NCI-H748 (cell line): ENCODE measurements around the gene UGCG.
"Not testable (repeated sequence)": the region's sequence is repeated elsewhere in the genome, so short reads cannot be mapped to it uniquely, and the experiment has no call there.

Source experiments
- DNase-seq: peaks from one replicate; lab custom pipeline; 2025; ENCODE audit not compliant: unreplicated experiment; lab: John Stamatoyannopoulos, UW

UGCG gene

GRCh38 chr9:111895996-111896941 is at the start of gene UGCG:
Gene UGCG, plus strand, starts transcription at chr9:111896814. Its CDS starts 402 bp downstream, at chr9:111897216.
- peak; percentile 94 for DNase-seq

GRCh38 chr9:111851553-111851952 is 45.1 kb upstream of the UGCG start:
- DNase-seq, result peak; percentile 29

- no peak for DNase-seq
Measured at GRCh38 chr9:111852291-111852690, 44.3 kb upstream of the UGCG start.

GRCh38 chr9:111853450-111853827 is 43.2 kb upstream of the UGCG start:
- DNase-seq, result no peak

GRCh38 chr9:111854799-111855198 is 41.8 kb upstream of the UGCG start:
- DNase-seq, result no peak

- no peak for DNase-seq
Measured at GRCh38 chr9:111857555-111858211, 38.9 kb upstream of the UGCG start.

- no peak for DNase-seq
Measured at GRCh38 chr9:111860443-111860842, 36.2 kb upstream of the UGCG start.

GRCh38 chr9:111863636-111864035 is 33.0 kb upstream of the UGCG start:
- no peak for DNase-seq

- DNase-seq, result no peak
Measured at GRCh38 chr9:111866976-111867375, 29.6 kb upstream of the UGCG start.

GRCh38 chr9:111868475-111868874 is 28.1 kb upstream of the UGCG start:
- peak; percentile 84 for DNase-seq

- DNase-seq, result no peak
Measured at GRCh38 chr9:111870774-111871498, 25.7 kb upstream of the UGCG start.

GRCh38 chr9:111871499-111871855 is 25.1 kb upstream of the UGCG start:
- no peak for DNase-seq

GRCh38 chr9:111872886-111873285 is 23.7 kb upstream of the UGCG start:
- DNase-seq, result no peak

GRCh38 chr9:111873901-111874300 is 22.7 kb upstream of the UGCG start:
- no peak for DNase-seq

GRCh38 chr9:111874500-111874899 is 22.1 kb upstream of the UGCG start:
- no peak for DNase-seq

- DNase-seq, result not testable (repeated sequence)
Measured at GRCh38 chr9:111875291-111875690, 21.3 kb upstream of the UGCG start.

GRCh38 chr9:111875691-111876090 is 20.9 kb upstream of the UGCG start:
- not testable (repeated sequence) for DNase-seq

GRCh38 chr9:111876179-111876578 is 20.4 kb upstream of the UGCG start:
- no peak for DNase-seq

GRCh38 chr9:111877420-111877819 is 19.2 kb upstream of the UGCG start:
- no peak for DNase-seq

GRCh38 chr9:111878946-111879345 is 17.7 kb upstream of the UGCG start:
- no peak for DNase-seq

- DNase-seq, result no peak
Measured at GRCh38 chr9:111886983-111887718, 9.5 kb upstream of the UGCG start.
